Activated CD4-positive, alpha-beta memory T cell treated with anti-CD3 and anti-CD28 coated beads, Interleukin-2, amount 10 ng/mL, durations not matched to agents 7 days and 5 days (primary cell): ENCODE results near the gene BPTF. TPM values are rescaled to one million over a fixed set of nuclear protein-coding genes. Genes with fewer than 3 reads are reported as not detected.

Experiments
- total RNA-seq, 2 experiments: library from RNA; stranded (reverse); gene quantifications; one replicate each; pipeline ENCODE4 v1.2.3, GENCODE V29; 2021

BPTF gene
- total RNA-seq, 2 experiments from 2014 or later, result 92.9 to 94.5 TPM

Other genes starting within 250 kb of the BPTF start
- gene NOL11, start 107.6 kb upstream of the BPTF start, total RNA-seq, result 10 to 100 TPM; 33.2 to 34.4 TPM
- 10 to 100 TPM; 12.4 TPM for gene C17orf58, start 171.0 kb downstream of the BPTF start, total RNA-seq
- gene KPNA2, start 210.2 kb downstream of the BPTF start, total RNA-seq, result 100 to 1,000 TPM; 227 TPM